B cell (primary cell): Measurements from ENCODE around the gene CTBP2.

Experiments
- CTCF ChIP-seq: fragments of 200-600 bp; IDR thresholded peaks from one replicate; pipeline ENCODE4 v1.8.0; 2022; ENCODE audit warnings: antibody characterized with exemption, mild to moderate bottlenecking
- EZH2 ChIP-seq: IDR thresholded peaks from 2 replicates; pipeline ENCODE4 v1.6.1; 2012; ENCODE audit warnings: borderline replicate concordance, low read depth, mild to moderate bottlenecking, moderate library complexity, low read length; ENCODE audit not compliant: insufficient read depth, poor library complexity, severe bottlenecking

- TF ChIP-seq CTCF (no peak), EZH2 (no peak)
Measured at GRCh38 chr10:124961248-124961570, 199.2 kb downstream of the CTBP2 start.
